Activated naive CD8-positive, alpha-beta T cell treated with anti-CD3 and anti-CD28 coated beads, Interleukin-2, amount 50 U/mL, for 16 hours (primary cell): ENCODE measurements around the gene ZNF770.
"Not testable (repeated sequence)": the region's sequence is repeated elsewhere in the genome, so short reads cannot be mapped to it uniquely, and the experiment has no call there.

Experiments
- DNase-seq: peaks from one replicate; pipeline ENCODE4 v3.0.0-alpha.2; 2020; ENCODE audit warnings: low read depth, low spot score

Gene ZNF770

DNA sequence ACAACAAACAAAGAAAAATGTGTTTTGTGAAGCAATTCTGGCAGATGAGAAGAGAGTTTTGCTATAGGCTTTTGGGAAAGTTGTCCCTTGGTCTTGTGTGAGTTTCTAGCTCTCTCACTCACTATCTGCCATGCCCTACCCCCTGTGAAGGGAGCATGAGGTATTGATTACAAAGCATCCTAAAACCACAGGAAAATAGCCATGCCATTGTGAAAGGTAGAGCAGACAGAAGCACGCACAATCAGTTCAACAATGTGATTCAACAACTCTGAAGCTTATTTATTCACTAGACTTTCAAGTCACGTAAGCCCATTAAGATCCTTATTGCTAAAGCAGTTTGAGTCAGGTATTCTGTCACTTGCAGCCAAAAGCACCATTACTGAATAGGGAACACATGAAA lies 12.0 kb downstream of the ZNF770 start:
- DNase-seq, result no peak

DNA sequence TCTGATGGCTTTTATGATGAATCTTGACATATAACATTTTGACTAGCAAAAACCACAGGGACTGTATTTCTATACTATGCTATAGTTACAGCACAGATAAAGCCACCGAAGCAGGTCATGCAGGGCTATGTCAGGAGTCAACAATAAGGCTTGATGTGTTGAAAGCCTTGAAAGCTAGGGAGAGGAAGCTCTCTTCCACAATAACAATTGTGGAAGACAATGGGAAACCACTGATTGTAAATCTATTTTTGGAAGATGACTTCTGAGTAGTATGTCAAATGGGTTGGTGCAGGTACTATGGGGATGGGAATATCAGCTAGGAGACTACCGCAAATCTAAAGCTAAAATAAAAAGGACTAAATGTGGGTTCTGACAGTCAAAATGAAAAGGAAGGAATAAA lies 14.6 kb downstream of the ZNF770 start:
- no peak for DNase-seq

DNA sequence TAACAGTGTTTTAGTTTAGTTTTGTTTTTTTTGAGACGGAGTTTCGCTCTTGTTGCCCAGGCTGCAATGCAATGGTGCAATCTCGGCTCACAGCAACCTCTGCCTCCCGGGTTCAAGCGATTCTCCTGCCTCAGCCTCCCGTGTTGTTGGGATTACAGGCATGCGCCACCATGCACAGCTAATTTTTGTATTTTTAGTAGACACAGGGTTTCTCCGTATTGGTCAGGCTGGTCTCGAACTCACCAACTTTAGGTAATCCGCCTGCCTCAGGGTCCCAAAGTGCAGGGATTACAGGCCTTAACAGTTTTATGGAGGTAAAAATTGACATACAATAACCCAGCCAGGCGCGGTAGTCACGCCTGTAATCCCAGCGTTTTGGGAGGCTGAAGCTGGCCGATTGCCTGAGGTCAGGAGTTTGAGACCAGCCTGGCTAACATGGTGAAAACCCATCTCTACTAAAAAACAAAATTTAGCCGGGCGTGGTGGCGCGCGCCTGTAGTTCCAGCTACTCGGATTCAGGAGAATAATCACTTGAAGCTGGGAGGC lies 17.9 kb downstream of the ZNF770 start:
- not testable (repeated sequence) for DNase-seq

DNA sequence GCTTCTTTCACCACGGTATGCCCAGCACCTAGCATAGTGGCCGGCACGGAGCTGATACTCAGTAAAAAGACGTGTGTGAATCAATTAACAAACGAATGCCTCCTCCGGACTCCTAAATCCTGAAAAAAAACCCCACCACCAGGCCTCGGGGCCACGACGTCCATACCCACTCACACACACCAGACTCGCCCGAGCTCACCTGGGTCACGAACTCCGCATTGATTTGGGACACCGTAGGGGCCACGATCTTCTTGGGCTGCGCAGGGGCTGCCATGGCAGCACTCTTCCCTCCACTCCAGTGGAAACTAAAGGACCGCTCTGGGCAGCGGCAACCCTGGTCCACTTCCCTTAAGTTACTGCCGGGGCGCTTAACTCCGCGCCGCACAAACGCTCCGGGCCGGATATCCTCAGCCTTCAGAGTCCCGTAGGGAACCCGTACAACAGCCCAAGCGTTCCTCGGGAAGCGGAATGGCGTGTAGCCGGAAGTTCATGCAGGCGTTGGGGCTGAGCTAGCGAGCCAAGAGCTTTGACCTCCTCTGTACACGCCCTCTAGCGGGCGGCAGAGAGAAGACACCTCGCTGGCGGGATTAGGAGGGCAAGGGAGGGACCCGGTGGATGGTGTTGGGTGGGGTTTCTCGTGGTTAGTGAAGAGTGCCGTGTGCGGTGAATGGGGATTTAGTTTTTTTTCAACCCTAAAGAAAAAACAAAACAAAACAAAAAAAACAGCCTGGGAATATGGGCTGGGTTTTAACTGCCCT lies 18.6 kb downstream of the ZNF770 start, which contains the start of gene AQR:
Gene AQR (minus strand): TSS at position 403 of the 758 bp plus-strand sequence. CDS start 129 bp downstream, at position 274.
- DNase-seq, result peak; percentile 88

DNA sequence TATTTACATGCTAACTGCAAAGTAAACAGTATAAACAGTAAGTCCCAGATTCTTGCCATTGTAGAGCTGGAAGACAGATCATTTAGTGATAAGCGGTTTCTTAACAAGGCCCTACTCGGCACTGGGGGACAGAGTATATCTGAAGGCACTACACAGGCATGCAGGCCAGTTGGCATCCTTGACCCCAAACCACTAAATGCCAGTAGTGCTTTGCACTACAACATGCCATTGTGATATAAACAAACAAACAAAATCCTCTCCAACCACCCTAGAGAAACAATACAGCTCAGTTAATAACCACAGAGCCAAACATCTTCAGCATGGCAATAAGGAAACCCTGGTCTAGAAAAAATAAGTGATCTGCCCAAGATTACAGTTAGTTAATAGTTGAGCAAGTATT lies 23.8 kb downstream of the ZNF770 start:
- DNase-seq, result no peak

DNA sequence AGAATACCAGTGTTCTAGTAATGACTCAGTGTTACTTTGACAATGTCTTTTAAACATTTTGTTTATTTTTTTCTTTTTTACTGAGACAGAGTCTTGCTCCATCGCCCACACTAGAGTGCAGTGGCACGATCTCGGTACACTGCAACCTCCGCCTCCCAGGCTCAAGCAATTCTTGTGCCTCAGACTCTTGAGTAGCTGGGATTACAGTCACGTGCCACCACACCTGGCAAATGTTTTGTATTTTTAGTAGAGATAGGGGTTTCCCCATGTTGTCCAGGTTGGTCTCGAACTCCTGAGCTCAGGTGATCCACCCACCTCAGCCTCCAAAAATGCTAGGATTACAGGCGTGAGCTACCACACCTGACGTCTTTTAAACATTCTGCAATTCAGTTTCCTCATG lies 34.2 kb downstream of the ZNF770 start:
- no peak for DNase-seq

DNA sequence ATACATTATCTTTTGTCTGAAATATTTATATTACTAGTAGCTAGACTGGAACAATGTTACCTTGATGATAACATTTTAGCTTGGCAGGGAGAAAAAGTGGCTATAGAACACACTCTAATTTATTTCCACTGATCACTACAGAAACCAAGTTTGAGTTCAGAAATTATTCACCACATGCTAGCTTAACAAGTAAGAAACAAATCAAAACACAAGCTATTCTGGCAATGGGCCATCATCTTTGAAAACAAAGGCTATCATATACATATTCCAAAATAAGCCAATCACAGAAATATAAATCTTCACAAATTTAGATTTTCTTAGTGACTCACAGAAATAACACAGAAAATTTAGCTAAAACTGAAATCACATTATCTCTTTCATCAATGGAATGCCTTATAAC lies 35.6 kb downstream of the ZNF770 start:
- no peak for DNase-seq

DNA sequence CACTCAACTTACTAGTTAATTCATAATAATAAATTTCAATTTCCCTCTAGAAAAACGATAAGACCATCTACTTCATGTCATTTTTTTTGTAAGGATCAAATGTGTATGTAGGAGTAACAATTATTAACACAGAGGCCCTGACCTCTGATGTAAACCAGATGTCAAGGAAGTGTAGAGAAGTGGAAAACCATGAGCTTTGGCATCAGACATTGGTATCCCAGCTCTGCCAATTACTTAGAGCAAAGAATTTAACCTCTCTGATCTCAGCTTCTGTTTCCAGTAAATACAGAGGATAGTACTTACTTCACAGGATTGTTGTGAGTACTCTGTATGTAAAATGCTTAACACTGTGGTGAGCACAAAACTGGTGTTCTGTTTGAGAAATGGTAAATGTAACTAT lies 36.1 kb downstream of the ZNF770 start:
- no peak for DNase-seq

DNA sequence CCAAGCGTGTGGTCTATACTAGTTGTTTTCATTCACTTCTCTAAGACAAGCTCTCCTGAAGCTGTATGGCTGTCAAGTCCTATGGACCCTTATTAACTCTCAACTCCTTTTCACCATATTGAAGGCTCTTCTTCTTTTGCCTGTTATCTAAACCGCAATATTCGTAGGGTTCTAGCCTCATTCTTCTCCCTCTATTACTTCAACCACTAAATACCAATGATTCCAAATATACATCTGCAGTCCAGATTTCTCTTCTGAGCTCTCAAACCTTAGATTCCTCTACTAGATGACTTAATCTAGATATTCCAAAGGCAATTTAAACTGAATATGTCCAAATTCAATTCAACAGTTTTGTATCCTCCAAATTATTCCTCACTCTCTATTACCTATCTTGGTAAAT lies 43.2 kb downstream of the ZNF770 start:
- no peak for DNase-seq

DNA sequence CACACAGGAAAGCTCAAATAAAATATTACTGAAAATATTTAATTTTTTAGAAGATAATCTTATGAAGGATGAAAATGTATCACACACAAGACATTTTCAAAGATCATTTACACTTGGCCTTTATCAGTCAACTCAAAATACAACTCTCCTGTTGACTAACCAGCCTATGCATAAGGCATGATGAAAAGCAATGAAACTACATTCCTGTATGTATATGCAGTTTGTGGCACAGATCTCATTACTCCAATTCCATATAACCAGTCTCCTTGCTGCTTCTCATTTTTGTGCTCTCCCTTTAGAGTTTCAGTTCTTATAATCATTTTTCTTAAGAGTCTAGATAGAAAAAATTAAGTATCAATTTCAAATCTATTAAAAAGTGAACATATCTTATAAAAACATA lies 44.4 kb downstream of the ZNF770 start:
- DNase-seq, result no peak

DNA sequence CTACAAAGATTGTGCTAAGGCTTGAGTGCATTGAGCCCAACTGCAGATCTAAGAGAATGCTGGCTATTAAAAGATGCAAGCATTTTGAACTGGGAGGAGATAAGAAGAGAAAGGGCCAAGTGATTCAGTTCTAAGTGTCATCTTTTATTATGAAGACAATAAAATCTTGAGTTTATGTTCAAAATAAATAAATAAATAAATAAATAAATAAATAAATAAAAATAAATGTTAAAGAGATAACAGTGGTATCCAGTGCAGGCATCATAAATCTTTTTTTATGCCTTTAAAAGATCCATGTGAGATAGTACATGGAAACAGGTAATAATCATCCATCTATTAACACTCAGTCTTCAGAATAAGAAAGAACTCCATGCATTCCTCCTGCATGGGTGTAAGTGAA lies 44.8 kb downstream of the ZNF770 start:
- not testable (repeated sequence) for DNase-seq

DNA sequence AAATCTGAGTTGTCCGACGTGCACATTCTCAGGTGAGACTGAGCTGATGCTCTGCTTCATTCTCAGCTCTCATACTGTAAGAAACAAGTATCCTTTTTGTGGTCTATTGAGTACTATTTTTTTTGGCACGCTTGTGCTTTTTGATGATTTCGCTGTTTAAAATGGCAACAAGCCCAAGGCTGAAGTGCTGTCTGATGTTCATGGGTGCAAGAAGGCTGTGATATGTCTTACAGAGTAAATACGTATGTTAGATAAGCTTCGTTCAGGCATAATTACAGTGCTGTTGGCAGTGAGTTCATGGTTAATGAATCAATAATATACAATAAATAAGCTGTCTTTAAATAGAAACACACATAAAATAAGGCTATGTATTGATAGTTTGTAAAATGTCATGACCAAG lies 45.7 kb downstream of the ZNF770 start:
- DNase-seq, result no peak

DNA sequence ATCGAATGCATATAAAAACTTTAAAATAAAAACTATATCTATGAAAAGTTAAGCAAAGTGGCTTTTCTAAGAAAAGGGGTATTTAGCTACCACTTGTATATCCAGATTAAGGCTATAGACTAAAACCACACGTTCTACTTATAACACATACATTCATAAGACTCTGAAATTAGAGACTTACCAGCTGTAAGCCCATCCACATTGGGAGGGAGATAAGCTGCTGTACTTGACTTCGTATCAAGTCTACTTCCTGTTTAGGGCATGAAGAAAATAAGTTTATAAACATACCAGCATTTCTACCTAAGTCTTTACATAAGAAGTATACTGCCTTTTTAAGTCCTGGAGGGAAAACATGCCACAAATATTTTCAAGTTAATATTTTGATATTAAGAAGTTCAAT lies 46.3 kb downstream of the ZNF770 start:
- DNase-seq, result no peak

DNA sequence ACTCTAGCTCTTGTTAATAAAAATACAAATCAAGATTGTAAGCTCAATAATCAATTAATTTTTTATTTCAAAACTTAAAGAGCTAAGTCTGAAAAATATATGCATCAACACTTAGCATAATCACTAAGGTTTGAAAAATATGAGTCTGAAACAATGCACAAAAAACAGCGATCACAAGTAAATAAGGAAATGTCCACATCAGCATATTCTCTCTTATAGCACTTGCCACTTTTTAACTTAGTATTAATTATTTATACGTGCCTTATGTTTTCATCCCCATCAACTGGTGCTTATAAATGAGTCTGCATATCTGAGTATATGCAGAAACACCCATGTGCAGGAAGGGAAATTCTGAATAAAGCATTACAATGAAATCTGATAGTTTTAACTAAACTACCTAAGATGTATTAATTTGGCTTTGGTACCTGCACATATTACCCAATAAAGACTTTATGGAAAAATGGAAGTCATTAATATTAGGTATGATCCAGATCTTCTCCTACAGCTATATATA lies 46.8 kb downstream of the ZNF770 start:
- no peak for DNase-seq

DNA sequence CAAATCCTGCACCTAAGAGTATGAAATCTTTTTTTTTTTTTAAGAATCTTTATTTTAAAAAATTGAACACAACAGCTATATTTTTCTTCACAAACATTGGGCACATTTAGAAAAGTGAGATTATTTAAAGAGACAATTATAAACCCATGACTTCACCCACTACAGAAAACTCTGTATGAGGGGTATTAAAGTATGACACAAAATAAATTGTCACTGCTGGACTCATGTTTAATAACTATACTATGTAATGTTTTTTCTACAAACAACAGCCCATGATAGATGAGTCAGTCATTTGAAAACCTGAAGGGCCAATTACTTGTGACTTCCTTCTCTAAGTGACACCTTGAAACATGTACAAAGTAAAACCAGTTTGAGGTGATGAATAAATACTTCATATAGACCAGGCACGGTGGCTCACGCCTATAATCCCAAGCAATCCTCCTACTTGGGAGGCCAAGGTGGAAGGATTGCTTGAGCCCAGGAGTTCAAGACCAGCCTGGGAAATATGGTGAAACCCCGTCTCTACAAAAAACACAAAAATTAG lies 54.6 kb downstream of the ZNF770 start:
- DNase-seq, result no peak

DNA sequence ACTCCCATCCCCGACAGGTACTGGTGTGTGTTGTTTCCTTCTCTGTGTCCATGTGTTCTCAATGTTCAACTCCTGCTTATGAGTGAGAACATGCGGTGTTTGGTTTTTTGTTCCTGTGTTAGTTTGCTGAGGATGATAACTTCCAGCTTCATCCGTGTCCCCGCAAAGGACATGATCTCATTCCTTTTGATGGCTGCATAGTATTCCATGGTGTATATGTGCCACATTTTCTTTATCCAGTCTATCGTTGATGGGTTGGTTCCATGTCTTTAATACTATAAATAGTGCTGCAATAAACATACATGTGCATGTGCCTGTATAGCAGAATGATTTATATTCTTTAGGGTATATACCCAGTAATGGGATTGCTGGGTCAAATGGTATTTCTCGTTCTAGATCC lies 59.7 kb downstream of the ZNF770 start:
- DNase-seq, result not testable (repeated sequence)
